WTC11 (cell line): ENCODE data around the gene OASL. TPM values are rescaled to one million over a fixed set of nuclear protein-coding genes. Genes with fewer than 3 reads are reported as not detected.

Source experiments
- ATAC-seq: fragments of 200-7000 bp; cut with Tn5 transposase; 2 replicates; pipeline ENCODE4 v1.10.0; 2021; ENCODE audit warnings: mild to moderate bottlenecking, moderate library complexity
- CTCF ChIA-PET: fragments of 300-600 bp; sonication (Branson Sonifier 250); formaldehyde crosslinking; loops from one replicate; lab custom pipeline; 2021; ENCODE audit warnings: antibody characterized with exemption; lab: Charles Lee
- POLR2A ChIA-PET: fragments of 350-600 bp; sonication (Branson Sonifier 250); formaldehyde crosslinking; loops from one replicate; lab custom pipeline; 2021; ENCODE audit warnings: antibody characterized with exemption; lab: Charles Lee
- DNase-seq: peaks from one replicate; pipeline ENCODE4 v3.0.0; 2021; ENCODE audit warnings: low spot score
- H3K27ac Mint-ChIP-seq: 2 replicates; pipeline ENCODE4 v1.8.0; 2021; ENCODE audit warnings: mixed read lengths
- H3K27me3 Mint-ChIP-seq: 2 replicates; pipeline ENCODE4 v1.8.0; 2021; ENCODE audit warnings: low read depth, mild to moderate bottlenecking, moderate library complexity, mixed read lengths
- H3K36me3 Mint-ChIP-seq: 2 replicates; pipeline ENCODE4 v1.8.0; 2021; ENCODE audit warnings: mixed read lengths
- H3K4me1 Mint-ChIP-seq: 2 replicates; pipeline ENCODE4 v1.8.0; 2022; ENCODE audit warnings: mixed read lengths
- H3K4me3 Mint-ChIP-seq: 2 replicates; pipeline ENCODE4 v1.8.0; 2021; ENCODE audit warnings: mild to moderate bottlenecking, moderate library complexity, mixed read lengths
- H3K9me3 Mint-ChIP-seq: 2 replicates; pipeline ENCODE4 v1.8.0; 2021; ENCODE audit warnings: mixed read lengths
- ATF1 ChIP-seq: sonication (generic); formaldehyde crosslinking; IDR thresholded peaks from 2 replicates; pipeline ENCODE4 v1.8.1; 2023; ENCODE audit warnings: mild to moderate bottlenecking, moderate library complexity, missing genetic modification reagents
- ATF3 ChIP-seq: sonication (generic); formaldehyde crosslinking; conservative IDR thresholded peaks from 2 replicates; pipeline ENCODE4 v1.8.1; 2022; ENCODE audit warnings: mild to moderate bottlenecking, missing genetic modification reagents
- CREB1 ChIP-seq: sonication (generic); formaldehyde crosslinking; IDR thresholded peaks from 2 replicates; pipeline ENCODE4 v1.8.0; 2023; ENCODE audit warnings: mild to moderate bottlenecking, missing genetic modification reagents
- E2F1 ChIP-seq: sonication (generic); formaldehyde crosslinking; IDR thresholded peaks from 2 replicates; pipeline ENCODE4 v1.8.0; 2022; ENCODE audit warnings: mild to moderate bottlenecking, missing genetic modification reagents
- ESRRA ChIP-seq: sonication (generic); formaldehyde crosslinking; IDR thresholded peaks from 2 replicates; pipeline ENCODE4 v1.8.1; 2022; ENCODE audit warnings: mild to moderate bottlenecking, missing genetic modification reagents, borderline replicate concordance
- FOXJ3 ChIP-seq: sonication (generic); formaldehyde crosslinking; IDR thresholded peaks from 2 replicates; pipeline ENCODE4 v1.9.0; 2021; ENCODE audit warnings: missing genetic modification reagents, mild to moderate bottlenecking, borderline replicate concordance
- KAT7 ChIP-seq: sonication (generic); formaldehyde crosslinking; IDR thresholded peaks from 2 replicates; pipeline ENCODE4 v1.8.1; 2023; ENCODE audit warnings: missing genetic modification reagents, mild to moderate bottlenecking, borderline replicate concordance
- NFATC4 ChIP-seq: fragments of 250-450 bp; sonication (Bioruptor Pico); IDR thresholded peaks from 2 replicates; pipeline ENCODE4 v1.9.0; 2021; ENCODE audit warnings: mild to moderate bottlenecking
- NFYB ChIP-seq: sonication (generic); formaldehyde crosslinking; conservative IDR thresholded peaks from 2 replicates; pipeline ENCODE4 v1.8.0; 2022; ENCODE audit warnings: low read depth, missing genetic modification reagents
- NR1H2 ChIP-seq: sonication (generic); formaldehyde crosslinking; IDR thresholded peaks from 2 replicates; pipeline ENCODE4 v1.9.0; 2021; ENCODE audit warnings: mild to moderate bottlenecking, moderate library complexity, missing genetic modification reagents
- RELA ChIP-seq: sonication (generic); formaldehyde crosslinking; IDR thresholded peaks from 2 replicates; pipeline ENCODE4 v1.8.1; 2022; ENCODE audit warnings: missing genetic modification reagents, mild to moderate bottlenecking, borderline replicate concordance
- SMAD4 ChIP-seq: sonication (generic); formaldehyde crosslinking; IDR thresholded peaks from 2 replicates; pipeline ENCODE4 v1.8.0; 2022; ENCODE audit warnings: mild to moderate bottlenecking, missing genetic modification reagents
- TCF7 ChIP-seq: sonication (generic); formaldehyde crosslinking; IDR thresholded peaks from 2 replicates; pipeline ENCODE4 v1.8.0; 2022; ENCODE audit warnings: mild to moderate bottlenecking, low read depth, missing genetic modification reagents, moderate library complexity
- TEAD1 ChIP-seq: sonication (generic); formaldehyde crosslinking; IDR thresholded peaks from 2 replicates; pipeline ENCODE4 v1.8.0; 2022; ENCODE audit warnings: mild to moderate bottlenecking, missing genetic modification reagents
- USF2 ChIP-seq: sonication (generic); formaldehyde crosslinking; IDR thresholded peaks from 2 replicates; pipeline ENCODE4 v1.8.1; 2023; ENCODE audit warnings: mild to moderate bottlenecking, missing genetic modification reagents, moderate library complexity
- ZNF138 ChIP-seq: sonication (generic); formaldehyde crosslinking; conservative IDR thresholded peaks from 2 replicates; pipeline ENCODE4 v1.8.1; 2022; ENCODE audit warnings: mild to moderate bottlenecking, moderate library complexity, missing genetic modification reagents
- ZNF219 ChIP-seq: sonication (generic); formaldehyde crosslinking; IDR thresholded peaks from 2 replicates; pipeline ENCODE4 v1.8.0; 2023; ENCODE audit warnings: missing genetic modification reagents, mild to moderate bottlenecking, borderline replicate concordance
- ZNF263 ChIP-seq: sonication (generic); formaldehyde crosslinking; IDR thresholded peaks from 2 replicates; pipeline ENCODE4 v1.8.1; 2022; ENCODE audit warnings: low read depth, mild to moderate bottlenecking, moderate library complexity, missing genetic modification reagents
- total RNA-seq: library from RNA; stranded (reverse); gene quantifications from 3 replicates; pipeline ENCODE4 v1.2.3, GENCODE V29; 2021
- TF ChIP-seq, protein P1 (sequence below): sonication (generic); formaldehyde crosslinking; IDR thresholded peaks from 2 replicates; pipeline ENCODE4 v1.8.1; 2022; ENCODE audit warnings: low read depth, mild to moderate bottlenecking, moderate library complexity, missing genetic modification reagents, borderline replicate concordance
- TF ChIP-seq, protein P2 (sequence below): sonication (generic); formaldehyde crosslinking; IDR thresholded peaks from 2 replicates; pipeline ENCODE4 v1.8.0; 2022; ENCODE audit warnings: mild to moderate bottlenecking, missing genetic modification reagents
- TF ChIP-seq, protein P3 (sequence below): fragments of 250-450 bp; sonication (Bioruptor Pico); IDR thresholded peaks from 2 replicates; pipeline ENCODE4 v2.1.2; 2022; ENCODE audit warnings: mild to moderate bottlenecking, moderate library complexity

OASL gene
- total RNA-seq, 1 experiment from 2014 or later: 0.28 TPM

DNA sequence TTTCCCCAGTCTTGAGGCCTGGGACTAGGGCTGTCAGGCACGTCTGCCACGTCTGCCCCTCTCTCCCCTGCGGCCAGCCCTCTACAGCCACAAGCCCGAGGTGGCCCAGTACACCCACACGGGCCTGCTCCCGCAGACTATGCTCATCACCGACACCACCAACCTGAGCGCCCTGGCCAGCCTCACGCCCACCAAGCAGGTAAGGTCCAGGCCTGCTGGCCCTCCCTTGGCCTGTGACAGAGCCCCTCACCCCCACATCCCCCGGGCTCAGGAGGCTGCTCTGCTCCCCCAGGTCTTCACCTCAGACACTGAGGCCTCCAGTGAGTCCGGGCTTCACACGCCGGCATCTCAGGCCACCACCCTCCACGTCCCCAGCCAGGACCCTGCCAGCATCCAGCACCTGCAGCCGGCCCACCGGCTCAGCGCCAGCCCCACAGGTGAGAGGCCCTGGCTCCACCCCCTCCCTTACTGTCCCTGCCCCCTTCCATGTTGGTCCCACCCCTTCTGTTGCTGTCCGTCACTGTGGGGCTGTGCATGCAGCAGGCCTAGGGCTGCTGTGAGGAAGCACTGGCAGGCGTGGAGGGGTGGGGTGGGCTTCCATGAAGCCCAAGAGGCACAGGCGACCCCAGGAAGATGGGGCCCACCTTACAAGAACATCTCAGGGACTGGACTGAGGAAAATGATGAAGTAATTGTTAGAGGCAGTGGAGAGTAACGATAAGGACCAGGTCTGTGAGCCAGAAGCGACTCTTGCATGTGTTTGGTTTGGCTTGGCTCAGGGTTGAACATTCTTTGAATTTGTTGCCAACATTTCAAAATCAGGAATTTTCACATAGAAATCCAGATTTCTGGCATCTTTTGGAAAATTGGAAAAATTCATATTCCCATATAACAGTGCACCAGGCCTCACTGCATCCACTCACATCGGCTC, 39.6 kb downstream of the OASL start (continued):
- TF ChIP-seq, protein P1, sequence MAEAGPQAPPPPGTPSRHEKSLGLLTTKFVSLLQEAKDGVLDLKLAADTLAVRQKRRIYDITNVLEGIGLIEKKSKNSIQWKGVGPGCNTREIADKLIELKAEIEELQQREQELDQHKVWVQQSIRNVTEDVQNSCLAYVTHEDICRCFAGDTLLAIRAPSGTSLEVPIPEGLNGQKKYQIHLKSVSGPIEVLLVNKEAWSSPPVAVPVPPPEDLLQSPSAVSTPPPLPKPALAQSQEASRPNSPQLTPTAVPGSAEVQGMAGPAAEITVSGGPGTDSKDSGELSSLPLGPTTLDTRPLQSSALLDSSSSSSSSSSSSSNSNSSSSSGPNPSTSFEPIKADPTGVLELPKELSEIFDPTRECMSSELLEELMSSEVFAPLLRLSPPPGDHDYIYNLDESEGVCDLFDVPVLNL (CRISPR knock-in tag): no peak
- TF ChIP-seq RELA (CRISPR knock-in tag) (no peak), ZNF138 (CRISPR knock-in tag) (0 out of 2 replicates have a peak, but pooled peaks have one; percentile 39), SMAD4 (CRISPR knock-in tag) (no peak), NR1H2 (no peak), USF2 (CRISPR knock-in tag) (no peak), ATF1 (CRISPR knock-in tag) (no peak), TCF7 (CRISPR knock-in tag) (no peak), ZNF219 (CRISPR knock-in tag) (no peak), KAT7 (CRISPR knock-in tag) (no peak), E2F1 (CRISPR knock-in tag) (no peak), NFYB (CRISPR knock-in tag) (no peak), ESRRA (CRISPR knock-in tag) (0 out of 2 replicates have a peak, but pooled peaks have one; percentile 20), ATF3 (CRISPR knock-in tag) (no peak), ZNF263 (no peak), CREB1 (CRISPR knock-in tag) (no peak)
- TF ChIP-seq, protein P2, sequence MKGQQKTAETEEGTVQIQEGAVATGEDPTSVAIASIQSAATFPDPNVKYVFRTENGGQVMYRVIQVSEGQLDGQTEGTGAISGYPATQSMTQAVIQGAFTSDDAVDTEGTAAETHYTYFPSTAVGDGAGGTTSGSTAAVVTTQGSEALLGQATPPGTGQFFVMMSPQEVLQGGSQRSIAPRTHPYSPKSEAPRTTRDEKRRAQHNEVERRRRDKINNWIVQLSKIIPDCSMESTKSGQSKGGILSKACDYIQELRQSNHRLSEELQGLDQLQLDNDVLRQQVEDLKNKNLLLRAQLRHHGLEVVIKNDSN (CRISPR knock-in tag): no peak
- TF ChIP-seq, protein P3, sequence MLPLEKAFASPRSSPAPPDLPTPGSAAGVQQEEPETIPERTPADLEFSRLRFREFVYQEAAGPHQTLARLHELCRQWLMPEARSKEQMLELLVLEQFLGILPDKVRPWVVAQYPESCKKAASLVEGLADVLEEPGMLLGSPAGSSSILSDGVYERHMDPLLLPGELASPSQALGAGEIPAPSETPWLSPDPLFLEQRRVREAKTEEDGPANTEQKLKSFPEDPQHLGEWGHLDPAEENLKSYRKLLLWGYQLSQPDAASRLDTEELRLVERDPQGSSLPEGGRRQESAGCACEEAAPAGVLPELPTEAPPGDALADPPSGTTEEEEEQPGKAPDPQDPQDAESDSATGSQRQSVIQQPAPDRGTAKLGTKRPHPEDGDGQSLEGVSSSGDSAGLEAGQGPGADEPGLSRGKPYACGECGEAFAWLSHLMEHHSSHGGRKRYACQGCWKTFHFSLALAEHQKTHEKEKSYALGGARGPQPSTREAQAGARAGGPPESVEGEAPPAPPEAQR: no peak
- TF ChIP-seq, all 79 proteins: peak for 9

- DNase-seq (no peak), ATAC-seq (no peak)
- Mint-ChIP-seq H3K27ac (no peak overlapping the region), H3K36me3 (peaks cover 4% of the 10 kb centered on the region), H3K27me3 (no peaks in the 10 kb centered on the region; the same call in 1 of the 2 replicates), H3K4me1 (peaks cover 7% of the 10 kb centered on the region), H3K9me3 (no peaks in the 10 kb centered on the region), H3K4me3 (no peak overlapping the region)
- TF ChIP-seq TEAD1 (CRISPR knock-in tag) (no peak), CREB1 (CRISPR knock-in tag) (no peak), NFATC4 (CRISPR knock-in tag) (no peak), E2F1 (CRISPR knock-in tag) (no peak), FOXJ3 (CRISPR knock-in tag) (no peak)
- TF ChIP-seq, protein P1 (CRISPR knock-in tag): no peak
- ChIA-PET CTCF (no interaction called here), POLR2A (no interaction called here)
These were observed 40.6 kb downstream of the OASL start for GRCh38 chr12:120998435-120998834.
